IMR-90 (cell line): ENCODE measurements around the gene BTRC. TPM values are rescaled to one million over a fixed set of nuclear protein-coding genes. Genes with fewer than 3 reads are reported as not detected.

Experiments
- microRNA-seq, 2 experiments: library from miRNA; stranded (forward) in 1 of 2; unstranded in 1 of 2; fragments of 10-50 nt in 1 of 2; fragments of <30 nt in 1 of 2; gene quantifications in 1 of 2; microRNA quantifications in 1 of 2; one replicate each; pipeline versions ENCODE3 to v1.1.0; 2013 to 2020; ENCODE audit not compliant: insufficient read depth in 1 of 2, insufficient read length in 1 of 2, unreplicated experiment in 1 of 2
- polyA plus RNA-seq, 3 experiments: library from polyadenylated mRNA; depleted of rRNA; stranded (reverse); fragments of >200 nt; gene quantifications; 2 replicates each; pipeline ENCODE4 v1.2.3, GENCODE V29; 2012; ENCODE audit warnings: low replicate concordance in 1 of 3
- small RNA-seq, 5 experiments: library from RNA; depleted of rRNA; stranded (forward); fragments of <200 nt; gene quantifications; one replicate each; pipeline ENCODE3, GENCODE V24; 2012
- total RNA-seq: library from RNA; depleted of rRNA; stranded (reverse); fragments of >200 nt; gene quantifications from 2 replicates; pipeline ENCODE4 v1.2.3, GENCODE V29; 2012; rRNA removed

Gene BTRC
- total and polyA plus RNA-seq, 2 of the 4 experiments (the other 2 are of a cell fraction): 7.7 to 8.4 TPM

Small RNAs within 50 kb of the gene (microRNA-seq; reads per million reads assigned to microRNA genes)
- gene MIR3158-1 (ENCODE audit: insufficient read depth in 1 of 2, insufficient read length in 1 of 2, unreplicated experiment in 1 of 2) (0 to 1.0 reads per million in 2 experiments), gene MIR3158-2 (ENCODE audit: unreplicated experiment) (not detected), gene RNU2-43P (ENCODE audit: insufficient read depth, insufficient read length) (not detected), gene RNU2-59P (ENCODE audit: insufficient read depth, insufficient read length) (4.1 reads per million)

Small RNAs within 50 kb of the gene (small RNA-seq; reads per million reads assigned to genes)
- 0 to 10.2 (median 4.9) reads per million in 5 experiments for gene MIR3158-1
- 0 to 7.2 (median 0.73) reads per million in 5 experiments for gene RNU2-43P
- 15.9 to 378 (median 22.8) reads per million in 5 experiments for gene RNU2-59P

Other genes starting within 250 kb of the BTRC start
- gene TLX1, start 222.9 kb upstream of the BTRC start, total RNA-seq: not detected in 2 replicates
- gene TLX1, start 222.9 kb upstream of the BTRC start, polyA plus RNA-seq (2012; rRNA removed): not detected in 2 replicates
- gene LBX1, start 124.7 kb upstream of the BTRC start, total RNA-seq: not detected in 2 replicates
- not detected in 2 replicates for gene LBX1, start 124.7 kb upstream of the BTRC start, polyA plus RNA-seq (2012; rRNA removed)
- 6.1 and 6.3 TPM in 2 replicates for gene POLL, start 234.1 kb downstream of the BTRC start, total RNA-seq
- 23.7 TPM in 2 replicates for gene POLL, start 234.1 kb downstream of the BTRC start, polyA plus RNA-seq (2012; rRNA removed)
- gene DPCD, start 234.2 kb downstream of the BTRC start, total RNA-seq: 59.1 and 113 TPM in 2 replicates
- 66.1 and 73.7 TPM in 2 replicates for gene DPCD, start 234.2 kb downstream of the BTRC start, polyA plus RNA-seq (2012; rRNA removed)